HAP-1 (cell line): ENCODE results near the gene PSMB7.

Experiments used
- DNase-seq, 2 experiments: peaks; one replicate each; pipeline ENCODE4 v3.0.0-alpha.2; 2016 to 2020; ENCODE audit warnings: low spot score in 2 of 2
- H3K27me3 ChIP-seq: fragments of 250-450 bp; sonication (Bioruptor Pico); 2 replicates; pipeline ENCODE4 v1.5.1; 2020; ENCODE audit warnings: low read depth, mild to moderate bottlenecking, moderate library complexity
- H3K36me3 ChIP-seq: fragments of 250-450 bp; sonication (Bioruptor Pico); replicated peaks from 2 replicates; pipeline ENCODE4 v1.5.1; 2020; ENCODE audit warnings: mild to moderate bottlenecking
- H3K4me1 ChIP-seq: fragments of 250-450 bp; sonication (Bioruptor Pico); 2 replicates; pipeline ENCODE4 v1.5.1; 2020; ENCODE audit warnings: mild to moderate bottlenecking
- H3K4me3 ChIP-seq: fragments of 250-450 bp; sonication (Bioruptor Pico); 2 replicates; pipeline ENCODE4 v1.5.1; 2020; ENCODE audit warnings: mild to moderate bottlenecking, moderate library complexity
- H3K9me3 ChIP-seq: fragments of 250-450 bp; sonication (Bioruptor Pico); 2 replicates; pipeline ENCODE4 v1.5.1; 2020; ENCODE audit warnings: mild to moderate bottlenecking, moderate library complexity
- in situ Hi-C: fragments of 300-500 bp; cut with MboI; formaldehyde crosslinking; loops from 3 replicates; pipeline ENCODE4 v1.14.3; 2020; ENCODE audit warnings: low sequenced_read_pairs, inconsistent platforms, mixed read lengths

The PSMB7 gene

GRCh38 chr9:124415102-124415851 lies at the start of gene PSMB7:
Gene PSMB7 (minus strand): TSS chr9:124415442. CDS start chr9:124415425, 17 bp downstream.
- in situ Hi-C loops: loop anchor here (5.0 to 25.0 kb wide), 2 partner anchors 117 to 297 kb away; no protein-coding TSS in a partner anchor
- H3K36me3 ChIP-seq: peaks cover 35% of the 10 kb centered on the region
- peaks cover 4% of the 10 kb centered on the region for H3K4me1 ChIP-seq
- H3K4me3 ChIP-seq: peak within 1 kb of the TSS; percentile 78
- DNase-seq: peak; percentile 96 to 98
- H3K27me3 ChIP-seq: no peaks in the 10 kb centered on the region
- 0 out of 2 replicates have a peak, but pooled peaks cover 2% of the 10 kb centered on the region for H3K9me3 ChIP-seq

GRCh38 chr9:124462739-124463138 lies 47.5 kb upstream of the PSMB7 start:
- in situ Hi-C loops: no loop called here

GRCh38 chr9:124458441-124458840 lies 43.2 kb upstream of the PSMB7 start:
- peaks cover 2% of the 10 kb centered on the region; the same call in 1 of the 2 replicates for H3K27me3 ChIP-seq
- no peak overlapping the region for H3K4me3 ChIP-seq
- in situ Hi-C loops: no loop called here
- H3K4me1 ChIP-seq: no peaks in the 10 kb centered on the region
- no peak for DNase-seq
- H3K36me3 ChIP-seq: no peaks in the 10 kb centered on the region
- H3K9me3 ChIP-seq: peaks cover 3% of the 10 kb centered on the region

More at GRCh38 chr9:124462739-124463138, 47.5 kb upstream of the PSMB7 start:
- no peak for DNase-seq
- no peak overlapping the region for H3K4me3 ChIP-seq
- H3K4me1 ChIP-seq: no peaks in the 10 kb centered on the region
- no peaks in the 10 kb centered on the region for H3K36me3 ChIP-seq
- H3K27me3 ChIP-seq: peaks cover 2% of the 10 kb centered on the region; the same call in 1 of the 2 replicates
- H3K9me3 ChIP-seq: peaks cover 3% of the 10 kb centered on the region

- H3K36me3 ChIP-seq: no peaks in the 10 kb centered on the region
- H3K27me3 ChIP-seq: peaks cover 2% of the 10 kb centered on the region; the same call in 1 of the 2 replicates
- no peak for DNase-seq
- in situ Hi-C loops: no loop called here
- no peaks in the 10 kb centered on the region for H3K4me1 ChIP-seq
- H3K4me3 ChIP-seq: no peak overlapping the region
- H3K9me3 ChIP-seq: no peaks in the 10 kb centered on the region; the same call in 1 of the 2 replicates
Measured at GRCh38 chr9:124457887-124458431, 42.7 kb upstream of the PSMB7 start.

- no peaks in the 10 kb centered on the region for H3K27me3 ChIP-seq
- H3K4me3 ChIP-seq: no peak overlapping the region
- H3K36me3 ChIP-seq: no peaks in the 10 kb centered on the region
- H3K9me3 ChIP-seq: no peaks in the 10 kb centered on the region
- no peaks in the 10 kb centered on the region; the same call in 1 of the 2 replicates for H3K4me1 ChIP-seq
- no peak for DNase-seq
- in situ Hi-C loops: no loop called here
Measured at GRCh38 chr9:124457079-124457886, 42.0 kb upstream of the PSMB7 start.

GRCh38 chr9:124456341-124457078 lies 41.3 kb upstream of the PSMB7 start:
- Histone ChIP-seq H3K4me3 (no peak overlapping the region), H3K27me3 (no peaks in the 10 kb centered on the region), H3K36me3 (no peaks in the 10 kb centered on the region), H3K4me1 (no peaks in the 10 kb centered on the region; the same call in 1 of the 2 replicates), H3K9me3 (no peaks in the 10 kb centered on the region)
- in situ Hi-C loops: no loop called here
- no peak for DNase-seq

- Histone ChIP-seq H3K4me3 (no peak overlapping the region), H3K4me1 (no peaks in the 10 kb centered on the region; the same call in 1 of the 2 replicates), H3K36me3 (no peaks in the 10 kb centered on the region), H3K9me3 (no peaks in the 10 kb centered on the region), H3K27me3 (no peaks in the 10 kb centered on the region)
- in situ Hi-C loops: no loop called here
- DNase-seq: no peak
Measured at GRCh38 chr9:124455820-124456219, 40.6 kb upstream of the PSMB7 start.

- no peak for DNase-seq
- H3K27me3 ChIP-seq: no peaks in the 10 kb centered on the region
- H3K9me3 ChIP-seq: no peaks in the 10 kb centered on the region
- in situ Hi-C loops: no loop called here
- H3K36me3 ChIP-seq: no peaks in the 10 kb centered on the region
- no peaks in the 10 kb centered on the region; the same call in 1 of the 2 replicates for H3K4me1 ChIP-seq
- no peak overlapping the region for H3K4me3 ChIP-seq
Measured at GRCh38 chr9:124454791-124455443, 39.7 kb upstream of the PSMB7 start.

- no peaks in the 10 kb centered on the region for H3K9me3 ChIP-seq
- DNase-seq: no peak
- no peaks in the 10 kb centered on the region; the same call in 1 of the 2 replicates for H3K4me1 ChIP-seq
- no peaks in the 10 kb centered on the region for H3K27me3 ChIP-seq
- H3K36me3 ChIP-seq: no peaks in the 10 kb centered on the region
- in situ Hi-C loops: no loop called here
- H3K4me3 ChIP-seq: no peak overlapping the region
Measured at GRCh38 chr9:124454296-124454695, 39.1 kb upstream of the PSMB7 start.

- peak; percentile 63 to 92 for DNase-seq
- H3K27me3 ChIP-seq: no peaks in the 10 kb centered on the region
- H3K9me3 ChIP-seq: no peaks in the 10 kb centered on the region
- H3K36me3 ChIP-seq: no peaks in the 10 kb centered on the region
- in situ Hi-C loops: no loop called here
- H3K4me1 ChIP-seq: no peaks in the 10 kb centered on the region; the same call in 1 of the 2 replicates
- peak overlapping the region; percentile 31 for H3K4me3 ChIP-seq
Measured at GRCh38 chr9:124453586-124454191, 38.4 kb upstream of the PSMB7 start.

GRCh38 chr9:124452841-124453585 lies 37.8 kb upstream of the PSMB7 start:
- no peaks in the 10 kb centered on the region for H3K27me3 ChIP-seq
- no peaks in the 10 kb centered on the region for H3K36me3 ChIP-seq
- H3K4me1 ChIP-seq: no peaks in the 10 kb centered on the region; the same call in 1 of the 2 replicates
- in situ Hi-C loops: no loop called here
- no peak for DNase-seq
- H3K9me3 ChIP-seq: no peaks in the 10 kb centered on the region
- peak overlapping the region; percentile 31 for H3K4me3 ChIP-seq

- H3K4me3 ChIP-seq: no peak overlapping the region
- in situ Hi-C loops: no loop called here
- no peaks in the 10 kb centered on the region for H3K27me3 ChIP-seq
- H3K9me3 ChIP-seq: no peaks in the 10 kb centered on the region
- no peaks in the 10 kb centered on the region; the same call in 1 of the 2 replicates for H3K4me1 ChIP-seq
- DNase-seq: no peak
- no peaks in the 10 kb centered on the region for H3K36me3 ChIP-seq
Measured at GRCh38 chr9:124452326-124452725, 37.1 kb upstream of the PSMB7 start.
